Activated CD4-positive, CD25-positive, alpha-beta regulatory T cell treated with anti-CD3 and anti-CD28 coated beads, Interleukin-2, amount 50 U/mL, for 16 hours (primary cell): ENCODE data around the gene ANK3.

Experiments used
- DNase-seq: peaks from one replicate; pipeline ENCODE4 v3.0.0-alpha.2; 2020; ENCODE audit warnings: low read depth, low spot score

The ANK3 gene

GRCh38 chr10:60281792-60282353 is 107.8 kb downstream of the ANK3 start:
- DNase-seq: no peak

GRCh38 chr10:60281331-60281730 is 108.3 kb downstream of the ANK3 start:
- no peak for DNase-seq

- DNase-seq: no peak
Measured at GRCh38 chr10:60280475-60280874, 109.2 kb downstream of the ANK3 start.

GRCh38 chr10:60277656-60278055 is 112.0 kb downstream of the ANK3 start:
- DNase-seq: no peak

- DNase-seq: no peak
Measured at GRCh38 chr10:60276232-60276631, 113.4 kb downstream of the ANK3 start.

- no peak for DNase-seq
Measured at GRCh38 chr10:60271319-60272040, 118.2 kb downstream of the ANK3 start.

GRCh38 chr10:60270426-60270825 is 119.2 kb downstream of the ANK3 start:
- no peak for DNase-seq

GRCh38 chr10:60267802-60268201 is 121.9 kb downstream of the ANK3 start:
- DNase-seq: no peak

GRCh38 chr10:60266513-60266912 is 123.2 kb downstream of the ANK3 start:
- DNase-seq: no peak

- DNase-seq: no peak
Measured at GRCh38 chr10:60262647-60263126, 127.0 kb downstream of the ANK3 start.

- no peak for DNase-seq
Measured at GRCh38 chr10:60260321-60260720, 129.4 kb downstream of the ANK3 start.

- DNase-seq: no peak
Measured at GRCh38 chr10:60258429-60258797, 131.3 kb downstream of the ANK3 start.

GRCh38 chr10:60257767-60258428 is 131.8 kb downstream of the ANK3 start:
- DNase-seq: no peak

GRCh38 chr10:60254776-60255175 is 134.9 kb downstream of the ANK3 start:
- no peak for DNase-seq

- no peak for DNase-seq
Measured at GRCh38 chr10:60253484-60253883, 136.2 kb downstream of the ANK3 start.

GRCh38 chr10:60252688-60253087 is 137.0 kb downstream of the ANK3 start:
- no peak for DNase-seq

- DNase-seq: no peak
Measured at GRCh38 chr10:60246382-60246781, 143.3 kb downstream of the ANK3 start.

- DNase-seq: no peak
Measured at GRCh38 chr10:60239228-60239627, 150.4 kb downstream of the ANK3 start.

GRCh38 chr10:60238759-60239100 is 150.9 kb downstream of the ANK3 start:
- no peak for DNase-seq

GRCh38 chr10:60237977-60238758 is 151.5 kb downstream of the ANK3 start:
- no peak for DNase-seq

- DNase-seq: no peak
Measured at GRCh38 chr10:60236869-60237524, 152.7 kb downstream of the ANK3 start.

GRCh38 chr10:60235001-60235400 is 154.7 kb downstream of the ANK3 start:
- DNase-seq: no peak
